Common myeloid progenitor, CD34-positive (primary cell): Measurements from ENCODE around the gene EARS2.
"Not testable (repeated sequence)": the region's sequence is repeated elsewhere in the genome, so short reads cannot be mapped to it uniquely, and the experiment has no call there.

ENCODE experiments used
- CTCF ChIA-PET: fragments of 350-600 bp; sonication (Branson Sonifier 250); formaldehyde crosslinking; loops from one replicate; lab custom pipeline; 2021; ENCODE audit warnings: antibody characterized with exemption; lab: Charles Lee
- POLR2A ChIA-PET: fragments of 350-600 bp; sonication (Branson Sonifier 250); formaldehyde crosslinking; loops from one replicate; lab custom pipeline; 2021; ENCODE audit warnings: antibody characterized with exemption; lab: Charles Lee
- DNase-seq, 3 donors: peaks; one replicate each; pipeline versions ENCODE4 v3.0.0 to v3.0.0-alpha.2; 2013
- H3K27ac ChIP-seq, 2 experiments: 1 replicate in 1 of 2; 2 replicates in 1 of 2; pipeline ENCODE4 v1.7.0; 2013; ENCODE audit warnings: inconsistent platforms in 2 of 2, low read length in 2 of 2, mild to moderate bottlenecking in 2 of 2, low read depth in 1 of 2, moderate library complexity in 1 of 2; ENCODE audit not compliant: severe bottlenecking in 2 of 2, insufficient read depth in 1 of 2, poor library complexity in 1 of 2
- H3K27me3 ChIP-seq, 5 experiments: replicated peaks in 2 of 5; 1 replicate in 3 of 5; 2 replicates in 2 of 5; pipeline versions ENCODE4 v1.6.1 to v1.7.0; 2013; ENCODE audit warnings: low read length in 4 of 5, mild to moderate bottlenecking in 2 of 5, moderate library complexity in 2 of 5, inconsistent platforms in 1 of 5; ENCODE audit not compliant: insufficient read depth in 5 of 5, control insufficient read depth in 4 of 5
- H3K36me3 ChIP-seq, 4 experiments: 1 replicate in 2 of 4; 2 replicates in 2 of 4; pipeline versions ENCODE4 v1.6.1 to v1.7.0; 2013; ENCODE audit warnings: low read length in 3 of 4, control low read depth in 1 of 4, mild to moderate bottlenecking in 1 of 4; ENCODE audit not compliant: control insufficient read depth in 4 of 4, insufficient read depth in 4 of 4
- H3K4me1 ChIP-seq, 4 experiments: 1 replicate in 3 of 4; 2 replicates in 1 of 4; pipeline versions ENCODE4 v1.6.1 to v1.7.1; 2013; ENCODE audit warnings: low read length in 3 of 4, mild to moderate bottlenecking in 3 of 4, control low read depth in 1 of 4, inconsistent platforms in 1 of 4, moderate library complexity in 1 of 4; ENCODE audit not compliant: control insufficient read depth in 4 of 4, insufficient read depth in 4 of 4; ENCODE audit errors: control extremely low read depth in 1 of 4
- H3K4me3 ChIP-seq, 7 experiments: 1 replicate in 4 of 7; 2 replicates in 3 of 7; pipeline versions ENCODE4 v1.5.1 to v1.7.0; 2013; ENCODE audit warnings: mild to moderate bottlenecking in 7 of 7, low read length in 6 of 7, moderate library complexity in 6 of 7, inconsistent platforms in 2 of 7, low read depth in 2 of 7, control low read depth in 1 of 7; ENCODE audit not compliant: insufficient read depth in 4 of 7, control insufficient read depth in 1 of 7; ENCODE audit errors: extremely low read depth in 1 of 7
- H3K9me3 ChIP-seq, 5 experiments: 1 replicate in 4 of 5; 2 replicates in 1 of 5; pipeline versions ENCODE4 v1.6.1 to v1.7.1; 2013; ENCODE audit warnings: low read length in 4 of 5, mild to moderate bottlenecking in 2 of 5, inconsistent platforms in 1 of 5, low read depth in 1 of 5, moderate library complexity in 1 of 5; ENCODE audit not compliant: control insufficient read depth in 4 of 5, insufficient read depth in 2 of 5; ENCODE audit errors: control extremely low read depth in 1 of 5
- WGBS: methylation state at CpG from one replicate; pipeline ENCODE4 v1.1.5; 2013; ENCODE audit not compliant: insufficient coverage; 5-methylcytosine and 5-hydroxymethylcytosine counted together

EARS2 gene

GRCh38 chr16:23485841-23486240 is 71.3 kb downstream of the EARS2 start:
- no peak for DNase-seq

GRCh38 chr16:23485257-23485614 is 71.9 kb downstream of the EARS2 start:
- no peak overlapping the region for H3K4me3 ChIP-seq
- no peak overlapping the region for H3K27ac ChIP-seq
- 100% methylated on average over 1 of the region's 2 CpGs for WGBS
- peaks cover 8 to 82% (median 59%) of the 10 kb centered on the region in 4 experiments for H3K36me3 ChIP-seq
- H3K9me3 ChIP-seq = no peaks in the 10 kb centered on the region
- CTCF ChIA-PET = interaction anchor here (1.6 kb wide), 1 partner anchor 51 kb away, joined by 3 read pairs; no protein-coding TSS in a partner anchor
- no peak for DNase-seq
- no peaks in the 10 kb centered on the region for H3K4me1 ChIP-seq
- no peaks in the 10 kb centered on the region for H3K27me3 ChIP-seq
- POLR2A ChIA-PET = no interaction called here

More at GRCh38 chr16:23485841-23486240, 71.3 kb downstream of the EARS2 start:
- no peaks in the 10 kb centered on the region for H3K9me3 ChIP-seq
- no peaks in the 10 kb centered on the region for H3K4me1 ChIP-seq
- no peak overlapping the region for H3K4me3 ChIP-seq
- H3K27ac ChIP-seq = no peak overlapping the region
- POLR2A ChIA-PET = no interaction called here
- CTCF ChIA-PET = interaction anchor here (1.6 kb wide), 1 partner anchor 52 kb away, joined by 3 read pairs; no protein-coding TSS in a partner anchor
- no peaks in the 10 kb centered on the region for H3K27me3 ChIP-seq
- WGBS = 97% methylated on average over 3 of the region's 8 CpGs
- peaks cover 4 to 80% (median 56%) of the 10 kb centered on the region in 4 experiments for H3K36me3 ChIP-seq

- POLR2A ChIA-PET = no interaction called here
- no peaks in the 10 kb centered on the region for H3K9me3 ChIP-seq
- no peaks in the 10 kb centered on the region for H3K4me1 ChIP-seq
- no peak for DNase-seq
- H3K4me3 ChIP-seq = no peak overlapping the region
- H3K27me3 ChIP-seq = no peaks in the 10 kb centered on the region
- no peak overlapping the region for H3K27ac ChIP-seq
- peaks cover 13 to 82% (median 59%) of the 10 kb centered on the region in 4 experiments for H3K36me3 ChIP-seq
- CTCF ChIA-PET = interaction anchor here (1.6 kb wide), 1 partner anchor 50 kb away, joined by 3 read pairs; no protein-coding TSS in a partner anchor
- WGBS = 95% methylated on average over 8 of the region's 8 CpGs
These were observed 72.5 kb downstream of the EARS2 start for GRCh38 chr16:23484510-23485256.

GRCh38 chr16:23483492-23483891 is 73.7 kb downstream of the EARS2 start:
- H3K4me1 ChIP-seq, H3K9me3 ChIP-seq, POLR2A ChIA-PET, H3K27me3 ChIP-seq, DNase-seq, H3K27ac ChIP-seq, CTCF ChIA-PET, H3K4me3 ChIP-seq: not testable (repeated sequence)
- H3K36me3 ChIP-seq = peaks cover 18 to 83% (median 58%) of the 10 kb centered on the region in 4 experiments
- whole genome bisulfite sequencing = 100% methylated on average over 2 of the region's 8 CpGs

- no peak overlapping the region for H3K27ac ChIP-seq
- H3K9me3 ChIP-seq = no peaks in the 10 kb centered on the region
- H3K4me3 ChIP-seq = no peak overlapping the region
- peaks cover 18 to 81% (median 54%) of the 10 kb centered on the region in 4 experiments for H3K36me3 ChIP-seq
- WGBS = 98% methylated on average over 14 of the region's 14 CpGs
- ChIA-PET POLR2A (no interaction called here), CTCF (interaction anchor here (0.8 to 1.1 kb wide), 2 partner anchors 8 to 9 kb away, joined by 3 read pairs; no protein-coding TSS in a partner anchor)
- H3K4me1 ChIP-seq = no peaks in the 10 kb centered on the region
- no peaks in the 10 kb centered on the region for H3K27me3 ChIP-seq
- DNase-seq = peak in 1 of 3 donors; percentile 2
These were observed 74.4 kb downstream of the EARS2 start for GRCh38 chr16:23482778-23483177.

GRCh38 chr16:23480257-23480656 is 76.9 kb downstream of the EARS2 start:
- CTCF ChIA-PET = interaction anchor here (1.2 kb wide), 1 partner anchor 14 kb away, joined by 4 read pairs; no protein-coding TSS in a partner anchor
- 100% methylated on average over 3 of the region's 4 CpGs for WGBS
- DNase-seq = no peak
- no peak overlapping the region for H3K27ac ChIP-seq
- H3K27me3 ChIP-seq = no peaks in the 10 kb centered on the region
- no peak overlapping the region for H3K4me3 ChIP-seq
- no peaks in the 10 kb centered on the region for H3K4me1 ChIP-seq
- POLR2A ChIA-PET = no interaction called here
- no peaks in the 10 kb centered on the region for H3K9me3 ChIP-seq
- H3K36me3 ChIP-seq = peaks cover 23 to 77% (median 47%) of the 10 kb centered on the region in 4 experiments

- H3K9me3 ChIP-seq = no peaks in the 10 kb centered on the region
- 100% methylated on average over 3 of the region's 3 CpGs for WGBS
- H3K27me3 ChIP-seq = no peaks in the 10 kb centered on the region
- CTCF ChIA-PET = no interaction called here
- no peak for DNase-seq
- no peaks in the 10 kb centered on the region for H3K4me1 ChIP-seq
- no peak overlapping the region for H3K4me3 ChIP-seq
- POLR2A ChIA-PET = no interaction called here
- H3K36me3 ChIP-seq = peaks cover 20 to 80% (median 44%) of the 10 kb centered on the region in 4 experiments
- no peak overlapping the region for H3K27ac ChIP-seq
These were observed 78.0 kb downstream of the EARS2 start for GRCh38 chr16:23479138-23479537.
